ENCODE results near the gene CTAGE9. TPM values are rescaled to one million over a fixed set of nuclear protein-coding genes. Genes with fewer than 3 reads are reported as not detected.
A peak's percentile ranks its signal among the peaks of the same experiment; 100 is the strongest.

CTAGE9 gene
- total RNA-seq, 4 donors from 2014 or later, result not detected

GRCh38 chr6:131696956-131697355, 13.9 kb downstream of the CTAGE9 start:
- DNase-seq, result no peak

DNA sequence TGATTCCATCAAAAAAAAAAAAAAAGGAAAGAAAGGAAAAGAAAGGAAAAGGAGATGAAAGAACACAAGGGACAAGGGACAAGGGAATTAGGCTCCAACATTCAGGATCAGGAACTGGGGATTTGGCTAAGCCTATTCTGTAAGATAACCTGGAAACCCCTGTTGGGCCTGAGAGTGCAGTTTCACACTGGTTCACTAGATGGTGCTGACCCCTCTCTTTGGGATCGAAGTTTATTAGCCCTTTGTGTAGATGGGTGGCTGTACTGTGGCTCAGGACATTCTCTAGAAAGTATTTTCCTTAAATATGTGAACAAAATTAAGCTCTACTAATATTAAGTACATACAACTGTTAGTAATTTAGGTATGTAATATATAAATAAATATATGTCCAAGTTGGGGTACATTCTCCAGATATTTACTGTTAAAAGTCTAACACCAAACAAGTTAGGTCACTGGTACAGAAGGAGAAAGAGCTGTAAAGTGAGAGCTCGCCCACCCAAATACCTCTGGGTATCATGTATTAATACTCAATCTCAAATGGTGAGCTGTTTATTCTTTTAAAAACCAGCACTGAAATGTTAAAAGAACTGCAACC, 15.9 kb downstream of the CTAGE9 start:
- Histone ChIP-seq H3K9me3 (no peaks in the 10 kb centered on the region), H3K27me3 (no peaks in the 10 kb centered on the region), H3K27ac (no peak overlapping the region), H3K4me1 (no peaks in the 10 kb centered on the region), H3K4me3 (no peak overlapping the region), H3K36me3 (no peaks in the 10 kb centered on the region)
- TF ChIP-seq POLR2A (IDR thresholded peaks at IDR 0.05) (no peak), CTCF (IDR thresholded peaks at IDR 0.05) (peak in 5 of 6 experiments; percentile 4 to 78 (median 71))
- DNase-seq, result peak in 1 of 3 donors; percentile 68

More at GRCh38 chr6:131696956-131697355, 13.9 kb downstream of the CTAGE9 start:
- TF ChIP-seq POLR2A (IDR thresholded peaks at IDR 0.05), result no peak
- TF ChIP-seq CTCF (IDR thresholded peaks at IDR 0.05), result no peak
- no peaks in the 10 kb centered on the region for H3K9me3 ChIP-seq
- no peaks in the 10 kb centered on the region for H3K27me3 ChIP-seq
- no peak overlapping the region for H3K27ac ChIP-seq
- H3K36me3 ChIP-seq, result no peaks in the 10 kb centered on the region
- no peak overlapping the region for H3K4me3 ChIP-seq
- no peaks in the 10 kb centered on the region for H3K4me1 ChIP-seq

DNA sequence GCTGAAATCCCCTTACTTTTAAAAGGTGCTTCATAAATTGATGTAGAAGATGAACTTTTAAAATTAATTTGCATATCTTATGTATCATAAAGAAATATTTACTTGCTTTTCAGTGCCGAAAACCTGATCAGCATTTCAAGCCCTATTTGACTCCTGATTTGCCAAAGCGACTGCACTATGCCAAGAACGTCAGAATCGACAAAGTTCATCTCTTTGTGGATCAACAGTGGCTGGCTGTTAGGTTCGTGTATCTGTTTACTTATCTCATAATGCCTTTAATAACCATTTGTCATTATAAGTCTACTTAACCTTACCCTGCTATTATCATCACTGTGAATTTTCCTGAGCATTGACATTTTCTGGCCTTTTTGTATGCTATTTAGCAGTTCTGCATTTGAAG, 17.4 kb downstream of the CTAGE9 start:
- DNase-seq, result no peak
- H3K36me3 ChIP-seq, result no peaks in the 10 kb centered on the region
- TF ChIP-seq POLR2A (IDR thresholded peaks at IDR 0.05) (no peak), CTCF (IDR thresholded peaks at IDR 0.05) (no peak)
- no peaks in the 10 kb centered on the region for H3K4me1 ChIP-seq
- no peaks in the 10 kb centered on the region for H3K27me3 ChIP-seq
- no peaks in the 10 kb centered on the region for H3K9me3 ChIP-seq
- H3K27ac ChIP-seq, result no peak overlapping the region
- H3K4me3 ChIP-seq, result no peak overlapping the region

DNA sequence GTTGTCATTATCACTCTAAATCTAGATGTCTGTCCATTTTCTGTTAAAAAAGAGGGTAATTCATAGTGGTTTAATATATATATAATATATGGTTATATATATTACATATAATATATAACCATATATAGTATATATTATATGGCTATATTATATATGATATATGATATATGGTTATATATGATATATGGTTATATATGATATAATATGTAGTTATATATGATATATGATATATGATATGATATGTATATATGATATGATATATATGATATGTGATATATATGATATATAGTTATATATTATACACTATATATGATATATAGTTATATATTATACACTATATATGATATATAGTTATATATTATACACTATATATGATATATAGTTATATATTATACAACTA, 18.2 kb downstream of the CTAGE9 start:
- H3K4me1 ChIP-seq, result no peaks in the 10 kb centered on the region
- no peak overlapping the region for H3K27ac ChIP-seq
- H3K27me3 ChIP-seq, result no peaks in the 10 kb centered on the region
- TF ChIP-seq POLR2A (IDR thresholded peaks at IDR 0.05) (no peak), CTCF (IDR thresholded peaks at IDR 0.05) (no peak)
- no peaks in the 10 kb centered on the region for H3K9me3 ChIP-seq
- no peak overlapping the region for H3K4me3 ChIP-seq
- no peak for DNase-seq
- no peaks in the 10 kb centered on the region for H3K36me3 ChIP-seq

- H3K4me3 ChIP-seq, result no peak overlapping the region
- H3K4me1 ChIP-seq, result no peaks in the 10 kb centered on the region
- H3K9me3 ChIP-seq, result no peaks in the 10 kb centered on the region
- no peak overlapping the region for H3K27ac ChIP-seq
- no peaks in the 10 kb centered on the region for H3K36me3 ChIP-seq
- TF ChIP-seq POLR2A (IDR thresholded peaks at IDR 0.05) (no peak), CTCF (IDR thresholded peaks at IDR 0.05) (no peak)
- no peak for DNase-seq
- H3K27me3 ChIP-seq, result no peaks in the 10 kb centered on the region
These were observed 18.8 kb downstream of the CTAGE9 start for GRCh38 chr6:131692031-131692430.

GRCh38 chr6:131688286-131688685, 22.5 kb downstream of the CTAGE9 start:
- Histone ChIP-seq H3K4me1 (no peaks in the 10 kb centered on the region), H3K4me3 (no peak overlapping the region), H3K36me3 (no peaks in the 10 kb centered on the region), H3K27me3 (no peaks in the 10 kb centered on the region), H3K9me3 (no peaks in the 10 kb centered on the region), H3K27ac (no peak overlapping the region)
- no peak for DNase-seq
- no peak for TF ChIP-seq CTCF (IDR thresholded peaks at IDR 0.05)
- TF ChIP-seq POLR2A (IDR thresholded peaks at IDR 0.05), result no peak

Measured in Peyer's patch (tissue), 4 donors.